NCI-H2196 (cell line): Measurements from ENCODE around the gene CLRN1.

Source experiments
- DNase-seq: peaks from one replicate; lab custom pipeline; 2025; ENCODE audit not compliant: unreplicated experiment; lab: John Stamatoyannopoulos, UW

The CLRN1 gene

GRCh38 chr3:150878290-150878689 lies 94.2 kb downstream of the CLRN1 start:
- no peak for DNase-seq

DNA sequence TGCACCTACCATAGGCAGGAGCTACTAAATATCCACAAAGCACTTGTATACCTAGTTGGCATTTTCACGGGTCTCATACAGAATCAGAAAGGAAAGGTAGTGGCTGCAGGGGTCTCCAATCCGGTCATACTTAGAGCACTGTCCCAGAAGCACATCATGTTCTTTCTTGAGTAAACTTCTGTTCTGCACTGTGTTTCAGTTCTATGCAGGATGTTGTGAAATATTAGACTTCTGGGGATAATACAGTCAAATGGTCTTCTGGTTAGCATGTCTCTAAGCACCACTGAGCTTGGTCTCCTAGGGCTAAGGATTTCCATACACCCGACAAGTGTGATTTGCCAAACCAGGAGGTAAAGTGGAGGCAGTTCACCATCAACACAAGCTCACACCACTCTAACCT lies 95.2 kb downstream of the CLRN1 start:
- no peak for DNase-seq

- DNase-seq, result no peak
These were observed 95.8 kb downstream of the CLRN1 start for GRCh38 chr3:150876611-150877265.
